ENCODE data around the gene SDK2.

DNA sequence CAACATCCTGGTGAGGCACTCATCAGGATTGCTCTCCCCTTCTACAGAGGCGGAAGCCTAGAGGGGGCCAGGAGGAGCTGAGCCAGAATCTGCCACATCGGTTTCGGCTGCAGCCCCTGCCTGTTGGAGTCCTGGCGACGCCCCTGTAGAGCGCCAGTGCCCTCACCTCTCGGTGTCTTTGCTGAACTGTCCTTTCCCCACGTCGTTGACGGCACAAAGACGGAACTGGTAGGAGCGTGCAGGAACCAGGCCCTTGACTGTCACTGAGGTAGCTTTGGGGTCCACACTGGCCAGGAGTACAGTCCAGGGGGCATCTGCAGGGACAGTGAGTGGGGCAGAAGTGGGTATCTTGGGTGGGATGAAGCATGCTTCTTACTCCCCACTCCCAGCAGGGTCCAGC lies 222.1 kb downstream of the SDK2 start:
- TF ChIP-seq POLR2A (IDR thresholded peaks at IDR 0.05; ENCODE audit: low read depth, low read length) (no peak), TAF1 (IDR thresholded peaks at IDR 0.05; ENCODE audit: low read depth, low read length) (no peak), POLR2AphosphoS5 (IDR thresholded peaks at IDR 0.05; ENCODE audit: low read depth, low read length) (no peak), SPI1 (IDR thresholded peaks at IDR 0.05; ENCODE audit: low read depth, low read length) (no peak), PAX5 (IDR thresholded peaks at IDR 0.05; ENCODE audit: insufficient read depth, low read length, severe bottlenecking) (no peak)
